GF-D8 (cell line): Measurements from ENCODE around the gene PFDN1.

Source experiments
- DNase-seq: peaks from one replicate; lab custom pipeline; 2025; lab: John Stamatoyannopoulos, UW

PFDN1 gene

GRCh38 chr5:140258873-140259272 is 44.0 kb downstream of the PFDN1 start:
- no peak for DNase-seq

- DNase-seq, result no peak
Observed at GRCh38 chr5:140258016-140258415, 44.9 kb downstream of the PFDN1 start.

GRCh38 chr5:140256726-140257125 is 46.2 kb downstream of the PFDN1 start:
- no peak for DNase-seq

GRCh38 chr5:140255460-140256157 is 47.3 kb downstream of the PFDN1 start:
- no peak for DNase-seq

- no peak for DNase-seq
Observed at GRCh38 chr5:140253985-140254384, 48.9 kb downstream of the PFDN1 start.

- no peak for DNase-seq
Observed at GRCh38 chr5:140252470-140253126, 50.3 kb downstream of the PFDN1 start.

- peak; percentile 71 for DNase-seq
Observed at GRCh38 chr5:140251527-140251973, 51.4 kb downstream of the PFDN1 start.

GRCh38 chr5:140250386-140250785 is 52.5 kb downstream of the PFDN1 start:
- no peak for DNase-seq

GRCh38 chr5:140249536-140249935 is 53.4 kb downstream of the PFDN1 start:
- no peak for DNase-seq

GRCh38 chr5:140248414-140248813 is 54.5 kb downstream of the PFDN1 start:
- DNase-seq, result no peak

GRCh38 chr5:140246378-140247122 is 56.4 kb downstream of the PFDN1 start:
- DNase-seq, result no peak

GRCh38 chr5:140245926-140246325 is 57.0 kb downstream of the PFDN1 start:
- DNase-seq, result no peak

GRCh38 chr5:140245341-140245740 is 57.6 kb downstream of the PFDN1 start:
- DNase-seq, result no peak

GRCh38 chr5:140244525-140245025 is 58.3 kb downstream of the PFDN1 start:
- peak; percentile 14 for DNase-seq

- DNase-seq, result no peak
Observed at GRCh38 chr5:140243706-140244250, 59.1 kb downstream of the PFDN1 start.

GRCh38 chr5:140242890-140243585 is 59.9 kb downstream of the PFDN1 start:
- no peak for DNase-seq

GRCh38 chr5:140242099-140242498 is 60.8 kb downstream of the PFDN1 start:
- DNase-seq, result no peak

- DNase-seq, result no peak
Observed at GRCh38 chr5:140240987-140241706, 61.8 kb downstream of the PFDN1 start.

GRCh38 chr5:140239939-140240700 is 62.8 kb downstream of the PFDN1 start:
- DNase-seq, result no peak

GRCh38 chr5:140239461-140239860 is 63.4 kb downstream of the PFDN1 start:
- DNase-seq, result no peak
